BLaER1 treated with 17β-estradiol and CSF1 and Interleukin-3, amounts not matched to agents 10 nM and 100 nM (cell line): ENCODE measurements around the gene MTMR6.
A peak's percentile ranks its signal among the peaks of the same experiment; 100 is the strongest.
"Not testable (repeated sequence)": the region's sequence is repeated elsewhere in the genome, so short reads cannot be mapped to it uniquely, and the experiment has no call there.

ENCODE experiments used
- H3K27ac ChIP-seq, 11 experiments: shearing (Covaris generic); formaldehyde crosslinking; 2 replicates each; pipeline ENCODE4 v1.8.1; 2022
- H3K27me3 ChIP-seq, 11 experiments: shearing (Covaris generic); formaldehyde crosslinking; 2 replicates each; pipeline ENCODE4 v1.8.1; 2022
- H3K36me3 ChIP-seq, 11 experiments: shearing (Covaris generic); formaldehyde crosslinking; 2 replicates each; pipeline ENCODE4 v1.8.1; 2022
- H3K4me1 ChIP-seq, 10 experiments: shearing (Covaris generic); formaldehyde crosslinking; 2 replicates each; pipeline ENCODE4 v1.8.1; 2022
- H3K4me2 ChIP-seq, 11 experiments: shearing (Covaris generic); formaldehyde crosslinking; 2 replicates each; pipeline ENCODE4 v1.8.1; 2022
- H3K4me3 ChIP-seq, 10 experiments: shearing (Covaris generic); formaldehyde crosslinking; 2 replicates each; pipeline ENCODE4 v1.8.1; 2022
- H3K9ac ChIP-seq, 11 experiments: shearing (Covaris generic); formaldehyde crosslinking; 2 replicates each; pipeline ENCODE4 v1.8.1; 2022
- H3K9me3 ChIP-seq, 11 experiments: shearing (Covaris generic); formaldehyde crosslinking; replicated peaks in 1 of 11; 2 replicates each; pipeline ENCODE4 v1.8.1; 2022
- H4K20me1 ChIP-seq, 11 experiments: shearing (Covaris generic); formaldehyde crosslinking; 2 replicates each; pipeline ENCODE4 v1.8.1; 2022
- Cebpa-rat ChIP-seq, 11 experiments: shearing (Covaris generic); IDR thresholded peaks; 2 replicates each; pipeline ENCODE4 v1.8.1; 2022

Gene MTMR6

DNA sequence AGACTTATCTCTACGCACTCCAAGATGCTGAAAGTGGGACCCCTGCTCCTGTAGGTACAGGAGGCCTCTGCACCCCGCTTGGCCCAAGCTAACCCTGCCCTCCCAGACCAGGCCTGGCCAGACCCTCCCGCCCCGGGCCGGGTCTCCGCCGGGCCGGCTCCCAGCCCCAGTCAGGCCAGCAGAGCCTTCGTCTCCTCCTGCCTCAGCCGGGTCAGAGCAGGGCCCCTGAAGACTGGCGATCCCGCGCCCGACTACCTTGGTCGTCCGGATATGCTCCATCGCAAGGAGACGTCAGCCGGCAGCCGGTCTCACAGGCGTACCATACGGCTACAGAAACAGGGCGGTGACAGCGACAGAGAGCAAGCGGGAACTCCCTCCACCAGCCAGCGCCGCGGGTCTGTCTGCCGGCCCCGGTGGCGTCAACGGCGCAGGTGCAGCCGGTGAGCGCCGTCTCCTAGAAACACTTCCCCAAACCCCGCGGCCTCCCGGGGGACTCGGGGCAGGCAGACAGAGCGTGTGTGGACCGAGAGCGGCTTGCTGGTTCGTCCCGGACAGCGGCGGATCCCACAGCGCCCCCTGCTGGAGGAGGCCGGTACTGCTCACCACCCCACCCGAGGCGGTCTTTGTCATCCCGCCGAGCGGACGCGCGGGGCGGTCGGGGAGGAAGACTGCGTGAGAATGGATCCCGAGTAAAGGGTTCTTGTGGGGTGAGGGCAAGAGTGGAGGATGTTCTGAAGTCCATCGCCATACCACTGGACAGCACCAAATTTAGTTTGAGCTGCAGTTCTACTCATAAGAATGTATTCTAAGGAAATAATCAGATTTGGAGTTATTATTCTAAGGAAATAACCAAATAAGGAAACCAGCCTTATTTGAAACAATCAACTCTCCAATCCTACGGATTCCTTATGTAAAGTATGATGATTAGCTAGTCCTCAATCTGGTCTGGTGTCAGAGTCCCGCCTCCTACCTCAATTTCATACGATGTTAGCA, at the start of gene MTMR6:
Gene MTMR6 (minus strand): TSS at position 520 of the 993 bp plus-strand sequence. CDS start 241 bp downstream, at position 279.
- TF ChIP-seq Cebpa-rat (IDR thresholded peaks at IDR 0.05), result no peak
- peak within 1 kb of the TSS; percentile 83 to 96 (median 93) for H3K27ac ChIP-seq
- H3K36me3 ChIP-seq, result peaks cover 0 to 14% (median 0%) of the 10 kb centered on the region in 11 experiments; a peak in 4 of 22 replicates

DNA sequence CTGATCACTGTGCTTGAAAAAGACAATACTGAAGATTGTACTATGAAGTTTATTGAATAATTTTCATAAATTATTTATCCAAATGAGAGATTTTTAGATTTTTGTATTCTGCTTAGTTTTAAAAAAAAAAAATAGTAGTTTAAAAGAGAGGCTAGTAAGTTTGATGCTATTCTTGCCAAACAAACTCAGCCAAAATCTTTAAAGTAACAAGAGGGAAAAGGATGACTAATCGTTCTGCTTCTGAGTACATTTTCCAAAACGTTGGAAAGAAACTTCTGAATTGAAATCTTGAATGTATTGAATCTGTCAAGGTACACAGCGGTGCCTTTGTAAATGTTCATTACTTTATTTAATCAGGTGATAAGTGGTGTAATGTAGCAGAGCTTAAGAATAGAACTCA, 48.6 kb upstream of the MTMR6 start:
- Histone ChIP-seq H3K4me3 (no peak overlapping the region), H3K4me1 (no peaks in the 10 kb centered on the region), H3K27me3 (no peaks in the 10 kb centered on the region), H4K20me1 (peaks cover 0 to 41% (median 17%) of the 10 kb centered on the region in 11 experiments; a peak in 13 of 22 replicates), H3K36me3 (peaks cover 81 to 100% (median 96%) of the 10 kb centered on the region in 11 experiments), H3K4me2 (no peak overlapping the region), H3K9ac (no peak overlapping the region), H3K9me3 (no peaks in the 10 kb centered on the region), H3K27ac (no peak overlapping the region)
- TF ChIP-seq Cebpa-rat (IDR thresholded peaks at IDR 0.05), result no peak

More for the DNA sequence above, at the start of gene MTMR6:
- peak within 1 kb of the TSS; percentile 79 to 99 (median 85) for H3K4me3 ChIP-seq
- peak within 1 kb of the TSS; percentile 65 to 95 (median 84) for H3K4me2 ChIP-seq
- no peaks in the 10 kb centered on the region for H3K9me3 ChIP-seq
- H4K20me1 ChIP-seq, result peaks cover 0 to 31% (median 6%) of the 10 kb centered on the region in 11 experiments; a peak in 9 of 22 replicates
- no peaks in the 10 kb centered on the region for H3K27me3 ChIP-seq
- peak within 1 kb of the TSS; percentile 84 to 97 (median 93) for H3K9ac ChIP-seq
- peaks cover 25 to 82% (median 31%) of the 10 kb centered on the region in 10 experiments for H3K4me1 ChIP-seq

DNA sequence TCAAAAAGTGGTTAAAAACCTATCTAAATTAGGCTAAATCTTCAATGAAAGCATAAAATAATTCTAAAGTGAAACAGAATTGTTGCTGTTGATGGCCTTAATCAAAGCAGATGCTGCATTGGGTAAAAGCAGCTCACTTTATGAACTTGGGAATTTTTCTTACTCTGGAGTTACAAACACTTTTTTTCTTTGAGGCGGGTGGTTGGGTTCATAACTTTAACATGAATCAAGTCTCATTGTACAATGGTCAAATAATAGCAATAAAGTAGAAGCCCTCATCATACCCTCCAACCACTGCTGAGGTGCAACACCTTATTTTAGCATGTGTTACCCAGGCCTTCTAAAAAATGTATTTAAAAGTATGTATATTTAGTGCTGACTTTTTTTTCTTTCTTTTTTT, 43.3 kb upstream of the MTMR6 start:
- Histone ChIP-seq H3K27ac (no peak overlapping the region), H3K4me1 (no peaks in the 10 kb centered on the region), H3K9ac (no peak overlapping the region), H3K27me3 (no peaks in the 10 kb centered on the region), H3K9me3 (no peaks in the 10 kb centered on the region), H3K4me2 (no peak overlapping the region), H3K36me3 (peaks cover 92 to 100% (median 100%) of the 10 kb centered on the region in 11 experiments), H3K4me3 (no peak overlapping the region), H4K20me1 (peaks cover 0 to 43% (median 14%) of the 10 kb centered on the region in 11 experiments; a peak in 14 of 22 replicates)
- no peak for TF ChIP-seq Cebpa-rat (IDR thresholded peaks at IDR 0.05)

DNA sequence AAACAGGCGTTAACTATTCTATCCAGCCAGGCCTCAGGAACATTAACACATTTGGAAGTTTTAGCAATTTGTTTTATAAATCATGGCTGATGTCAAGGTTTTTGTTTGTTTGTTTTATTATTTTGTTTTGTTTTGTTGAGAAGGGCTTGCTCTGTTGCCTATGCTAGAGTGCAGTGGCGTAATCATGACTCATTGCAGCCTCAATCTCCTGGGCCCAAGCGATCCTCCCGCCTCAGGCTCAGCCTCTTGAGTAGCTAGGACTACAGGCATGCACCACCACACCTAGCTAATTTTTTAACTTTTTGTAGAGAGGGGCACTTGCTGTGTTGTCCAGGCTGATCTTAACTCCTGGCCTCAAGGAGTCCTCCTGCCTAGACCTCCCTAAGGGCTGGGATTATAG, 42.4 kb upstream of the MTMR6 start:
- H3K27ac ChIP-seq, result no peak overlapping the region

DNA sequence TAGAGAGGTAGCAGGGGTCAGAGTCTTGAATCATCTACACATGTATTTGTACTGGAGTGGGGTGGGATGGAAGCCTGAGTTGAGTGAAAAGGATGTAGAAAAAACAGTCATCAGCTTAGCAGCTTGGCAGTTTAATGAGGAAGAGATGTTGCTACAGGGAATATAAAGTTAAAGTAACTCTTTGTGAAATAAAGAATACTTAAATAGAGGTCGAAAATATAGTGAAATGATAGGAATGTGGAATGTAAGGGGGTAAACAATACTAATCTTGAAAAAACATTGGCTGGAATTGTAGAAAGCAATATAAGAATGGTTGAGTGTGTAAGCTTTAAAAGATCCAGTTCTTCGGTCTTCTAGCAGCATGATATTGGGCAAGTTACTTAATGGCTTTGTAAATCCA, 36.8 kb upstream of the MTMR6 start:
- H3K4me3 ChIP-seq, result no peak overlapping the region

More for the DNA sequence above, 42.4 kb upstream of the MTMR6 start:
- Histone ChIP-seq H3K27me3 (no peaks in the 10 kb centered on the region), H3K4me2 (no peak overlapping the region), H3K9me3 (no peaks in the 10 kb centered on the region), H3K9ac (no peak overlapping the region), H3K4me1 (no peaks in the 10 kb centered on the region), H3K36me3 (peaks cover 92 to 100% (median 100%) of the 10 kb centered on the region in 11 experiments), H4K20me1 (peaks cover 0 to 38% (median 14%) of the 10 kb centered on the region in 11 experiments; a peak in 13 of 22 replicates), H3K4me3 (no peak overlapping the region)
- TF ChIP-seq Cebpa-rat (IDR thresholded peaks at IDR 0.05), result no peak

DNA sequence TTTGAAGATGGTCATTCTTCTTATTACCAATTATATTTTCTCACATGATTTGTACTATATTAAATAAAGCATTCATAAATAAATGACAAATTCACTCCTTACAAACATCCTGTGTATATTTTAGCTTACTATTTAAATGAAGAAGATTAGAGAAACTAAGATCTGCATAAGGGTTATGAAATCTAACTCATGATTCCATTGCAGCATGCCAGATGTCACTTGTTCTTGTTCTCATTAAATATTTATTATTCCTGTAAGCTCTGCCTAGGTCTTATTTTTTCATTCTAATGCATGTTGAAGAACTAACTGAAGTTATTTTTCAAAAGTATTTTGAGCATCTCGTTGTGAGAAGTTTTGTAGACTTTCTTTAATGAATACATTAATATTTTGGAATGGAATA, 32.5 kb upstream of the MTMR6 start:
- peaks cover 0 to 7% (median 0%) of the 10 kb centered on the region in 10 experiments; a peak in 1 of 20 replicates for H3K4me1 ChIP-seq
- peaks cover 0 to 51% (median 17%) of the 10 kb centered on the region in 11 experiments; a peak in 18 of 22 replicates for H4K20me1 ChIP-seq
- peaks cover 86 to 100% (median 97%) of the 10 kb centered on the region in 11 experiments for H3K36me3 ChIP-seq
- H3K4me3 ChIP-seq, result no peak overlapping the region
- no peak for TF ChIP-seq Cebpa-rat (IDR thresholded peaks at IDR 0.05)
- H3K4me2 ChIP-seq, result no peak overlapping the region
- no peaks in the 10 kb centered on the region for H3K9me3 ChIP-seq
- no peak overlapping the region for H3K27ac ChIP-seq
- no peaks in the 10 kb centered on the region for H3K27me3 ChIP-seq
- H3K9ac ChIP-seq, result no peak overlapping the region

More for the DNA sequence above, 36.8 kb upstream of the MTMR6 start:
- Histone ChIP-seq H3K27ac (no peak overlapping the region), H3K4me2 (no peak overlapping the region), H3K9ac (no peak overlapping the region), H3K9me3 (no peaks in the 10 kb centered on the region), H4K20me1 (peaks cover 0 to 19% (median 3%) of the 10 kb centered on the region in 11 experiments; a peak in 11 of 22 replicates), H3K36me3 (peaks cover 89 to 100% (median 95%) of the 10 kb centered on the region in 11 experiments), H3K4me1 (peaks cover 0 to under 1% (median 0%) of the 10 kb centered on the region in 10 experiments; a peak in 1 of 20 replicates), H3K27me3 (no peaks in the 10 kb centered on the region)
- no peak for TF ChIP-seq Cebpa-rat (IDR thresholded peaks at IDR 0.05)

DNA sequence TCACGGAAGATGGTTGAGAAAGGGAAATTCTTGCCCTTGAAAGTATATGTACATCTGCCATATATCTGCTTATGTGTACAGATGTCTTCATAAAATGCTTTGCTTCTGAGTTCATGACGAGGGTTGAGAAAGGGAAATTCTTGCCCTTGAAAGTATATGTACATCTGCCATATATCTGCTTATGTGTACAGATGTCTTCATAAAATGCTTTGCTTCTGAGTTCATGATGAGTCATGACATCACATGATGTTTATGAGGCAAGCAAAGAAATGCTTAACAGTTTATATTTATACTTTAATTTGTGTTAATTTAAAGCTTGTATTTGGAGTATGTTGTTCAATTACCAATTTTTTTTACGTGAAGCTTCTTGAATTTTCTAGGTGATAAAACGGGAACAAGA, 31.7 kb upstream of the MTMR6 start:
- not testable (repeated sequence) for H3K27ac ChIP-seq, H3K9me3 ChIP-seq, H3K4me2 ChIP-seq, H3K27me3 ChIP-seq, H3K4me3 ChIP-seq, H3K4me1 ChIP-seq, H3K9ac ChIP-seq
- H3K36me3 ChIP-seq, result peaks cover 86 to 100% (median 97%) of the 10 kb centered on the region in 11 experiments
- H4K20me1 ChIP-seq, result peaks cover 0 to 46% (median 17%) of the 10 kb centered on the region in 11 experiments; a peak in 19 of 22 replicates

DNA sequence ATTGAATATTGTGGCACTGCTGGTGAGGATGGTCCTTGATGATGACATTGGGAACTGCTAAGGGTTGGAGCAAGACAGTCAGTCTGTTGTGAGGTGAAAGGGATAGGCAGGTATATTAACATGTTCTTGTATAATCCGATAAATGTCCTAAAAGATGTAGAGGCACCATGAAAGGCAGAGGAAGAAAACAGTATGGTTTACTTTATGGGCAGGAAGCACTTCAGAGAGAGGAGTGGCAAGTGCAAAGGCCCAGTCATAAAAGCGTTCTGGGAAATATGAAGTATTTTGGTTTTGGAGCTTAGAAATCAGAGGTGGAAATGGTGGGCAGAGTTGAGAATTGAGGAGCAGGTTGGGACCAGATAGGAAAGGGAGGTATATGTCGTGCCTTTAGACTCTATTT, 23.6 kb upstream of the MTMR6 start:
- H4K20me1 ChIP-seq, result peaks cover 10 to 76% (median 48%) of the 10 kb centered on the region in 11 experiments; a peak in 20 of 22 replicates
- no peak for TF ChIP-seq Cebpa-rat (IDR thresholded peaks at IDR 0.05)
- H3K36me3 ChIP-seq, result peaks cover 86 to 100% (median 97%) of the 10 kb centered on the region in 11 experiments
- H3K4me3 ChIP-seq, result no peak overlapping the region
- no peak overlapping the region for H3K9ac ChIP-seq
- peaks cover 0 to 12% (median 0%) of the 10 kb centered on the region in 10 experiments; a peak in 8 of 20 replicates for H3K4me1 ChIP-seq
- no peaks in the 10 kb centered on the region for H3K9me3 ChIP-seq
- H3K27me3 ChIP-seq, result no peaks in the 10 kb centered on the region
- no peak overlapping the region for H3K4me2 ChIP-seq
- H3K27ac ChIP-seq, result no peak overlapping the region
